Activated CD8-positive, alpha-beta T cell treated with anti-CD3 and anti-CD28 coated beads, Interleukin-2, amount 10 ng/mL, durations not matched to agents 7 days and 5 days (primary cell): ENCODE measurements around the gene PEAK1. TPM values are rescaled to one million over a fixed set of nuclear protein-coding genes. Genes with fewer than 3 reads are reported as not detected.

ENCODE experiments used
- ATAC-seq: fragments of 150-1000 bp; cut with Tn5 transposase; one replicate; pipeline ENCODE4 v1.10.0; 2021; ENCODE audit warnings: moderate library complexity
- CTCF ChIA-PET: fragments of 350-600 bp; sonication (Branson Sonifier 250); formaldehyde crosslinking; loops from one replicate; lab custom pipeline; 2021; ENCODE audit warnings: antibody characterized with exemption; lab: Charles Lee
- POLR2A ChIA-PET: fragments of 350-600 bp; sonication (Branson Sonifier 250); formaldehyde crosslinking; loops from one replicate; lab custom pipeline; 2021; ENCODE audit warnings: antibody characterized with exemption; lab: Charles Lee
- DNase-seq: peaks from one replicate; pipeline ENCODE4 v3.0.0-alpha.2; 2020
- H3K27ac Mint-ChIP-seq: one replicate; pipeline ENCODE4 v1.8.0; 2021; ENCODE audit warnings: mild to moderate bottlenecking, mixed read lengths
- H3K27me3 Mint-ChIP-seq: one replicate; pipeline ENCODE4 v1.8.0; 2021; ENCODE audit warnings: low read depth, mixed read lengths
- H3K36me3 Mint-ChIP-seq: one replicate; pipeline ENCODE4 v1.8.0; 2021; ENCODE audit warnings: low read depth, mixed read lengths
- H3K4me1 Mint-ChIP-seq: one replicate; pipeline ENCODE4 v1.8.0; 2021; ENCODE audit warnings: low read depth, mixed read lengths
- H3K4me3 Mint-ChIP-seq: one replicate; pipeline ENCODE4 v1.8.0; 2021; ENCODE audit warnings: mild to moderate bottlenecking, mixed read lengths
- H3K9me3 Mint-ChIP-seq: one replicate; pipeline ENCODE4 v1.8.0; 2022; ENCODE audit warnings: mixed read lengths; ENCODE audit not compliant: insufficient read depth
- total RNA-seq, 2 experiments: library from RNA; stranded (reverse); gene quantifications; one replicate each; pipeline ENCODE4 v1.2.3, GENCODE V29; 2021

Gene PEAK1
- total RNA-seq, 2 experiments from 2014 or later = 30.4 to 30.7 TPM

DNA sequence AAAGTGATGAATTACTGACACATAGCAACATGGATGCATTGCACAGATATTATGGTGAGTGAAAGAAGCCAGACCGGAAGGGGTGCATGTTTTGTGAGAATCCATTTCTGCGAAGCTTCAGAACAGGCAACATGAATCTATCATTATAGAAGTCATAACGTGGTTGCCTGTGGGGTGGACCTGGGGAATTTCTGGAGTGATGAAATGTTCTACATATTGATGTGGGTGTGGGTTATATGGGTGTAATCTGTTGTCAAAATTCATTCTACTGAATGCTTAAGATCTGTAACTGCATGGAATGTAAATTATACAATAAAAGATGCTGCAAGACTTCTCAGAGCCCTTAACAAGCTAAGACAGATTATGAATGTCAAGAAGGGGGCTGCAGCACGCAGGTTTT is 323.8 kb downstream of the PEAK1 start:
- Mint-ChIP-seq H3K27me3 (peaks cover 6% of the 10 kb centered on the region), H3K27ac (no peak overlapping the region), H3K4me1 (peaks cover 7% of the 10 kb centered on the region), H3K36me3 (no peaks in the 10 kb centered on the region), H3K9me3 (no peaks in the 10 kb centered on the region), H3K4me3 (no peak overlapping the region)
- ChIA-PET CTCF (interaction anchor here (0.8 to 1.7 kb wide), 2 partner anchors 8 to 11 kb away, joined by 4 to 5 read pairs; no protein-coding TSS in a partner anchor), POLR2A (no interaction called here)
- no peak for ATAC-seq
- DNase-seq = peak; percentile 12

DNA sequence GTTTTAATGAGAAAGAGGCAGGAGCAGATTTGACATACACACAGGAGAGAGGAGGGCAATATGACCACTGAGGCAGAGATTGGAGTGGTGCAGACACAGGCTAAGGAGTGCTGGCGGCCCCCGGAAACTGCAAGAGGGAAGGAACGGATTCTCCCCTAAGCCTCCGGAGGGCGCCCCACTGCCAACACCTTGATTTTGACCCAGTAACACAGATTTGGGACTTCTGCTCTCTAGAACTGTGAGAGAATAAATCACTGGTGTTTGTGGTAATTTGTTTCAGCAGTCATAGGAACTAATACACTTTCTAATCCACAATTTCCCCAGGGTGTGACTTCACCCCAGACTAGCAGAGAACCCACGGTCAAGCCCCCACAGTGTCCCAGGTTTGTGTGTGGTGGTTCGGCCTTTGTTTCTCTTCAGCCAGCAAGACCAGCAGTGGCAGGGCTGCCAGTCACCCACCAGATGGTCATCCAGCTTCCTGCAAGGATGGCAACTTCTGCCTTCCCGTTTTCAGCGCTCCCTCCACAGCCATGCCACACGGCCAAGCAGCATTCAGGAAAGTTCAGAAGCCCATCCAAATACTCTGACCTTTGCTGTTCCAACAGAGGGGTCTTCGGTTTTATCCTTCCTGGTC is 325.4 kb downstream of the PEAK1 start:
- no peak overlapping the region for H3K27ac Mint-ChIP-seq
- no peaks in the 10 kb centered on the region for H3K9me3 Mint-ChIP-seq
- H3K27me3 Mint-ChIP-seq = peaks cover 6% of the 10 kb centered on the region
- DNase-seq (peak; percentile 20), ATAC-seq (no peak)
- ChIA-PET CTCF (interaction anchor here (0.8 to 2.4 kb wide), 4 partner anchors 8 to 449 kb away, joined by 3 to 7 read pairs (median 4); no protein-coding TSS in a partner anchor), POLR2A (no interaction called here)
- peaks cover 7% of the 10 kb centered on the region for H3K4me1 Mint-ChIP-seq
- H3K36me3 Mint-ChIP-seq = no peaks in the 10 kb centered on the region
- no peak overlapping the region for H3K4me3 Mint-ChIP-seq

DNA sequence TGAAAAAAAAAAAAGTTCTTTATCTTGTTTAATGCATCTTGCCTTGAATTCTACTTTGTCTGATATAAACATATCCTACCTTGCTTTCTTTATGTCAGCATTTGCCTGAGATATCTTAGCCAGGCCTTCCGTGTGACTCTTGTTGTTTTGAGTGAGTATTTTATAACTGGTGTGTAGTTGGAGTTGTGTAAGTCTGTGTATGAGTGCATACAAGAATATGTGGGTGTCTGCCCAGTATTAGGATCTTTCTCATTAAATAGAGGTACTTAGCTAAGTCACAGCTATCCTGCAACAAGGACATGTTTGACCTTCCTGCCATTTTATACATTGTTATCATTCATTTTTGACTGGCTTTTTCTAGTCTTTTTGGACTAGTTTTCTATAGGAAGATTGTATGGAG is 326.5 kb downstream of the PEAK1 start:
- peaks cover 6% of the 10 kb centered on the region for H3K27me3 Mint-ChIP-seq
- POLR2A ChIA-PET = no interaction called here
- H3K36me3 Mint-ChIP-seq = no peaks in the 10 kb centered on the region
- H3K4me3 Mint-ChIP-seq = no peak overlapping the region
- ATAC-seq (no peak), DNase-seq (no peak)
- H3K27ac Mint-ChIP-seq = no peak overlapping the region
- peaks cover 7% of the 10 kb centered on the region for H3K4me1 Mint-ChIP-seq
- no peaks in the 10 kb centered on the region for H3K9me3 Mint-ChIP-seq
- CTCF ChIA-PET = interaction anchor here (0.8 to 2.4 kb wide), 4 partner anchors 9 to 120 kb away, joined by 3 to 7 read pairs (median 4); no protein-coding TSS in a partner anchor

DNA sequence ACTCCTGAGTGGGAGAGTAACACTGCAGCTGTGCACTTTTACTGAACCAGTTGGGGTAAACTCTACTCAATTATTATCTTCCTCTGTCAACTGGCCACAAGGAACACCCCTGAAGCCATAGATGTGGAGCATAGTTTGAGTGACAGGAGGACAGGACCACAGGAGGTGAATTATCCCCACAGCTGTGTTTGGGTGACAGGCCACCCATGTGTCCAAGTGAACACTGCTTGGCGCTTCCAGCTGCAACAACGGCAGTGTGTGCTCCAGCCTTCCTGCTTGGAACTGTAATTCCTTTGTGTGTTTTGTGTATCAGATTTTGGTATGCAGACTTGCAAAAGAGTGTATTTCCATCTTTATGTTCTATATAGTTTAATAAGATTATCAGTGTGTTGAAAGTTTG is 328.8 kb downstream of the PEAK1 start:
- ChIA-PET POLR2A (interaction anchor here (0.7 kb wide), 1 partner anchor 185 kb away, joined by 3 read pairs; no protein-coding TSS in a partner anchor), CTCF (interaction anchor here (1.5 kb wide), 1 partner anchor 14 kb away, joined by 3 read pairs; no protein-coding TSS in a partner anchor)
- no peak for DNase-seq
- no peak for ATAC-seq
- no peak overlapping the region for H3K4me3 Mint-ChIP-seq
- H3K27me3 Mint-ChIP-seq = peaks cover 7% of the 10 kb centered on the region
- no peak overlapping the region for H3K27ac Mint-ChIP-seq
- no peaks in the 10 kb centered on the region for H3K9me3 Mint-ChIP-seq
- peaks cover 7% of the 10 kb centered on the region for H3K4me1 Mint-ChIP-seq
- H3K36me3 Mint-ChIP-seq = no peaks in the 10 kb centered on the region

DNA sequence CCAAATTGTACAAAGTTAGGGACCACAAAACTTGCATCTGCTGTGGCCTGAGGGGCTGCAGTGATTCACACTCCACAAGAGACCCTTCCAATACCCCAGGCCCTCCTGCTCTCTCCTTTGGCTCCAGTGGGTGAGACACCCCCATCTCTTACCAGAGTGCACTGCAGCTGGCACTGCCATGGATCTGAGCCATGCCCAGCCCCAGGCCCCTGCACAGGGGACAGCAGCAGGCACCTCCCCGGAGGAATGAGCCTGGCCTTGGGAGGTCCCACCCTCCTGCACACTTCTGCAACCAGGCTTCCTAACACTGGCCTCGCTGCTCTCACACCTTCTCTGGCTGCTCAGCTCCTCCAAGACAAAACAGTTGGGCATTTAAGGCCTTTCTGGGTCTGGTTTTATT is 332.7 kb downstream of the PEAK1 start:
- Mint-ChIP-seq H3K9me3 (no peaks in the 10 kb centered on the region), H3K27ac (no peak overlapping the region), H3K36me3 (no peaks in the 10 kb centered on the region), H3K4me3 (no peak overlapping the region), H3K27me3 (peaks cover 3% of the 10 kb centered on the region), H3K4me1 (peaks cover 14% of the 10 kb centered on the region)
- CTCF ChIA-PET = no interaction called here
- no peak for DNase-seq
- no peak for ATAC-seq
- POLR2A ChIA-PET = interaction anchor here (0.6 kb wide), 1 partner anchor 18 kb away, joined by 3 read pairs; no protein-coding TSS in a partner anchor

DNA sequence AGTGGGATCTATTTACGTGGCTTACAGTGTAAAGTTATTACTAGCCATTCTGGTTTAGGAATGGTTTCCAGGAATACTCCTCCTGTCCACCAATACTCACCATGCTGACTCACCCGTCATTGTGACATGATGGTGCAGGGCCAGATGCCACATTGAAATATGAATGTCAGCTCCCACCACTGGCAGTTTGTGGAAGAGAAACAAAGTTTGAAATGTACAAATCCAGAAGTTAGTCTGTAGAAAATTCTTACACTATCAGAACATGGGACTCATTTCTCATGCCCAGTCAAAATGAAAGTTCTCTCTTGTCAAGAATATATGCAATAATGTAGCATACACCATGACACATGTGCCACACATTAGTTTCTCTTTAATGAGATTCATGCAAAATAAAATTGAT is 334.6 kb downstream of the PEAK1 start:
- no peaks in the 10 kb centered on the region for H3K9me3 Mint-ChIP-seq
- H3K4me3 Mint-ChIP-seq = no peak overlapping the region
- ChIA-PET CTCF (no interaction called here), POLR2A (no interaction called here)
- peaks cover 3% of the 10 kb centered on the region for H3K27me3 Mint-ChIP-seq
- no peak for DNase-seq
- no peaks in the 10 kb centered on the region for H3K36me3 Mint-ChIP-seq
- peaks cover 14% of the 10 kb centered on the region for H3K4me1 Mint-ChIP-seq
- no peak overlapping the region for H3K27ac Mint-ChIP-seq
- no peak for ATAC-seq

DNA sequence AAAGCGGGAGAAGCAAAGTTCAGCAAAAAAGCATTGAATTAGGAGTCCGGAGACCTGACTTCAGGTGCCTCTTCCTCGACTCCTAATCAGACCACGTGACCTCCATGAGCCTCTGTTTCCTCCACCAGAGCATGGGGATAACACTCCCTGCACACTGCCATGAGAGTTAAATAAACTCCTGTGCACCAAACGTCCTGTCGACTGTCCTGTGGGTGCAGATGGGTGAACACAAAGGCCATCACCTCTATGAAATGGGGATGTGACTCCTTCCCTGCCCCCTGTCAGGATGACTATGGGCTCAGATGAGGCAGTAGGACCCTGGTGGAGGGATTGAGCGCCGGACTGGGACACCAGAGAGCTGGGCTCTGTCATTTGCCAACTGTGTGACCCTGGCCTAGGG is 335.5 kb downstream of the PEAK1 start:
- ATAC-seq = no peak
- Mint-ChIP-seq H3K4me3 (no peak overlapping the region), H3K4me1 (peaks cover 14% of the 10 kb centered on the region), H3K27ac (no peak overlapping the region), H3K9me3 (no peaks in the 10 kb centered on the region), H3K36me3 (no peaks in the 10 kb centered on the region), H3K27me3 (peaks cover 3% of the 10 kb centered on the region)
- CTCF ChIA-PET = no interaction called here
- no peak for DNase-seq
- POLR2A ChIA-PET = no interaction called here

DNA sequence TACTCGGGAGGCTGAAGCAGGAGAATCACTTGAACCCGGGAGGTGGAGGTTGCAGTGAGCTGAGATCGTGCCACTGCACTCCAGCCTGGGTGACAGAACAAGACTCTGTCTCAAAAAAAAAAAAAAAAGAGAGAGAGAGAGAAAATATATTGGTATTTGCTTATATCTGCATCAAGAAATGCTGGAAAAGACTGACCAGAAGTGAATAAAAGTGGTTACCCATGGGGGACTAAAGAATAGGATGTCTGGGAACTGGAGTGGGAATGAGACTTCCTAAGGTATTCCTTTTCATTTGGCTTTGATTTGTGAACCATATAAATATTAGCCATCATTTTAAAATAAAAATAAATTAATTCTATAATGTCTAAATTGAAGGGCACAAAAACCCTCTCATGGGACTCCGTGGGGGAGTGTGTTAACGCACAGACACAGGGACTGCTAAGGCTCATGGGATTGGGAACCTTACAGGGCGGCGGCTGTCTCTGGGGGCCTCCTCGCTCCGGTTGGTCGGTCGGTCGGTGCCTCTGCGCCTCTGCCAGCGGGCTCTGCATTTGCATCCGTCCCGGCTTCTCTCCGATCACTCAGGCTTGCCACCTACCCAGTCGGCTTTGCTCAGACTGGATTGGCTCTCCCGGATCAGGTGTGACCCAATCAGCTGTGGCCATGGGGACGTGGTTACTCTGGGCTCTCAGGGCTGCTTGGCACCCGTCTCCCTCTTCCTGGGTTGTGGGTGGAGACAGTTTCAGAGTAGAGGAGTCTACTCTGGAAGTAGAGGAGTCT is 336.3 kb downstream of the PEAK1 start:
- H3K4me1 Mint-ChIP-seq = peaks cover 14% of the 10 kb centered on the region
- H3K4me3 Mint-ChIP-seq = peak overlapping the region; percentile 31
- peaks cover 3% of the 10 kb centered on the region for H3K27me3 Mint-ChIP-seq
- CTCF ChIA-PET = no interaction called here
- H3K27ac Mint-ChIP-seq = no peak overlapping the region
- H3K9me3 Mint-ChIP-seq = no peaks in the 10 kb centered on the region
- H3K36me3 Mint-ChIP-seq = no peaks in the 10 kb centered on the region
- peak; percentile 61 for DNase-seq
- POLR2A ChIA-PET = no interaction called here
- ATAC-seq = peak; percentile 91

DNA sequence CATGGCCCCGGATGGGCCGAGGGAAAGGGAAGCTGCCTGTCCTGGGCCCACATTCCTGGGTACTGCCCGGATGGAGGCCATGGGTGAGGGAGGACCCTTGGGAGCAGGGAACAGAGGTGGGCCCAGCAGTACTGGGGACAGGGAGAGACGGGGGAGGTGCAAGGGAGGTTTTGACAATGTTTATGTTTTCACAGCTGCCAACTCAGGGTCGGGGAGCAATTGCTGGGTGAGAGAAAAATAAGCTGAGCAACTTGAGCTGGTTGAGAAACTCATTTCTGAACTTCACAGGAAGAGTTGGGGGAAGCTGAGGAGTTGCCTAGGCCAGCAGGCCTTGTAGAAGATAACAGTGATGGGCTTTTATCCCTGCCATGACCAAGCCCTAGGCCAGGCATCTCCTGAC is 337.9 kb downstream of the PEAK1 start:
- Mint-ChIP-seq H3K36me3 (no peaks in the 10 kb centered on the region), H3K4me3 (no peak overlapping the region), H3K27ac (no peak overlapping the region), H3K27me3 (peaks cover 3% of the 10 kb centered on the region), H3K9me3 (no peaks in the 10 kb centered on the region), H3K4me1 (peaks cover 14% of the 10 kb centered on the region)
- ATAC-seq (no peak), DNase-seq (no peak)
- ChIA-PET POLR2A (no interaction called here), CTCF (interaction anchor here (1.1 to 1.5 kb wide), 2 partner anchors 11 to 109 kb away, joined by 5 read pairs; no protein-coding TSS in a partner anchor)

DNA sequence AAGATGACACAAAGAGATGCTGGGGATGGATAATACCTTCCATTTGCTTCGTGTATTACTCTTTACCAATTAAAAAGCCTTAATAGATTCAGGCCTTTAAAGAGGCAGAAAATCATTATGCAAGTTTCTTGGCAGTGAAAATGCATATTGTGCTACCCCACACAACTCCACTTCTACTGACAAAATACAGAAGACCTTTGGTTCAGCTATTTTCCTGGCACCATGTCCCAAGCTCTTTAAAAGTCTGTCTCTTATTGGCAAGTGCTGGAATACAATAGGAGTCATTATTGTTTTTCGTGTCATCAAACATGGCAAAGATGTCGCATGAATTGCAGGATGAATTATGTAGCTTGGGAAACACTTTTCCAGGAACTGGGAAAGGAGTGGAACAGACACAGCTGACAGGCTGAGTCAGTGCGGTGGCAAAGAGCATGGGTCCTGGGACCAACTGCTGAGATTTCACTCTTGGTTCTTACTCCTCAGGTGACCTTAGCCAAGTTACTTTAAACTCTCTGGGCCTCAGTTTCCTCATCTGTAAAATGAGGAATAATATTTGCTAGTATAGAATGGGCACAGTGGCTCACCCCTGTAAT is 343.5 kb downstream of the PEAK1 start:
- Mint-ChIP-seq H3K36me3 (no peaks in the 10 kb centered on the region), H3K4me1 (peaks cover 5% of the 10 kb centered on the region), H3K4me3 (no peak overlapping the region), H3K27ac (no peak overlapping the region), H3K27me3 (peaks cover 6% of the 10 kb centered on the region), H3K9me3 (no peaks in the 10 kb centered on the region)
- ATAC-seq (no peak), DNase-seq (no peak)
- POLR2A ChIA-PET = no interaction called here
- CTCF ChIA-PET = no interaction called here

DNA sequence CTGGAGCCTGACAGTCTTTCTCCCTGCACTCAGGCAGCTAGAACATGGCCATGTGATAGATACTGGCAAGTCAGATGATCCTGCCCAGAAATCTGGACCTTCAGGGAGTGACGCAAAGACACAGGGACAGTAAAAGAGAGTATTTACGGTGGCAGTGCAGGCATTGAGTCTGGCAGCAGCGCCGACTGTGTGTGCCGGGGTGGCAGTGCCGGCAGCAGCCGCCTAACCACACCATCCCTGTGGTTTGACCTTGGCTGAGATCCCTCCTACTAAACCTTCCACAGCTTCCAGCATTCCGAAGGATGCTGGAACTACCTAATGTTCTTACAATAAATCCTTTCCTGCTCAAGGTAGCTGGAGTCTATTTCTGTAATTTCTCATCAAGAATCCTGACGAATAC is 344.4 kb downstream of the PEAK1 start:
- ChIA-PET CTCF (no interaction called here), POLR2A (no interaction called here)
- Mint-ChIP-seq H3K27me3 (peaks cover 6% of the 10 kb centered on the region), H3K36me3 (no peaks in the 10 kb centered on the region), H3K9me3 (no peaks in the 10 kb centered on the region), H3K4me3 (no peak overlapping the region), H3K27ac (no peak overlapping the region), H3K4me1 (peaks cover 8% of the 10 kb centered on the region)
- ATAC-seq (no peak), DNase-seq (no peak)

DNA sequence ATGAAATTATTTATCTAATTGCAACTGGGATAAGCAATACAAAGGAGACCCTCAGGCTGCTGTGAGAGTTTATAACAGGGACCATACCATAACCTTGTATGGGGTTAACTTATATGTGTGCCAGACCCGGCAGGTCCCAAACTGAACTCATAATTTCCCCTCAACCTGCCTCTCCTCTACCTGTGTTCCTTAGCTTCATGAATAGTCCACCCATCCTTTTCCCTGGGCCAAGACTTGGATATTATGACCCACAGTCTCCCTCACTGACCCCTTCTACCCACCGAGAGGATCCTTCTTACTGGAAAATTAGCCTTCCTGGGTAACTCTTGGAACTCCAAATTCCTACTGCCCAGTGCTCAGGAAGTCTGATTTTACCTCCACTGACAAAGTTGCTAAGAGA is 345.6 kb downstream of the PEAK1 start:
- H3K9me3 Mint-ChIP-seq = no peaks in the 10 kb centered on the region
- ChIA-PET POLR2A (no interaction called here), CTCF (interaction anchor here (1.0 kb wide), 1 partner anchor 469 kb away, joined by 3 read pairs; no protein-coding TSS in a partner anchor)
- no peak overlapping the region for H3K27ac Mint-ChIP-seq
- H3K36me3 Mint-ChIP-seq = peaks cover 5% of the 10 kb centered on the region
- ATAC-seq (no peak), DNase-seq (no peak)
- no peak overlapping the region for H3K4me3 Mint-ChIP-seq
- H3K4me1 Mint-ChIP-seq = peaks cover 15% of the 10 kb centered on the region
- H3K27me3 Mint-ChIP-seq = peaks cover 11% of the 10 kb centered on the region
